ENCODE data around the gene PA2G4. TPM values are rescaled to one million over a fixed set of nuclear protein-coding genes. Genes with fewer than 3 reads are reported as not detected.

PA2G4 gene
- total and polyA plus RNA-seq, 10 of the 15 experiments (the other 5 are each of a cell fraction or from before 2014, with no cell fraction given), result 148 to 514 (median 406) TPM

DNA sequence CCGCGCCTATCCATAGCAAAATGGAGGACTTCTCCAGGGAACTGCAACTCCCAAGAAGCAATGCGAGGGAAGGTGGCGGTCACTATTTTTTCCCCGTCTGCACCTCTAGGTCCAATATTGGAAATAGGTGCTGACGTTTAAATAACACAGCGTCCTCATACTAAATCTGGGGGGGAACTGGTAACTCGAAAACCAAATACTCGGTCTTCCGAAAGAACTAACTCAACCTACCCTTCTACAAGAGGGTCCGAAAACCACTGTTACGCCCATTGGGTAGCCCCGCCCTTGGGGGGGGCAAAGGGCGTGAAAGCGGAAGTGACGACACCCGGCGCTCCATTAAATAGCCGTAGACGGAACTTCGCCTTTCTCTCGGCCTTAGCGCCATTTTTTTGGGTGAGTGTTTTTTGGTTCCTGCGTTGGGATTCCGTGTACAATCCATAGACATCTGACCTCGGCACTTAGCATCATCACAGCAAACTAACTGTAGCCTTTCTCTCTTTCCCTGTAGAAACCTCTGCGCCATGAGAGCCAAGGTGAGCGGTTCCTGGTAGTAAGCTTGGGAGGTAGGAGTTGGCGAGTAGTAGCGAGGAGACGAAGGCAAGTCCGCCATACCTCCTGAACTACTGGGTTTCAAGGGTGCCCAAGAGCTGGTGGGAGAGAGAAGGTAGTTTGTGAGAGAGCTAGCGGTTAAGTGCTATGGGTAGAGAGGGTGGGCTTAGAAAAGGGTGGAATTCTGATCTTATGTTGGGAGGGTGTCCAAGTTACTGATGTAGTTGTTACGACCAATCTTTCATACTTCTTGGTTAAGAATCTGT, 12.1 kb downstream of the PA2G4 start, which contains the start of gene RPL41 (continued):
- TF ChIP-seq, protein P1, sequence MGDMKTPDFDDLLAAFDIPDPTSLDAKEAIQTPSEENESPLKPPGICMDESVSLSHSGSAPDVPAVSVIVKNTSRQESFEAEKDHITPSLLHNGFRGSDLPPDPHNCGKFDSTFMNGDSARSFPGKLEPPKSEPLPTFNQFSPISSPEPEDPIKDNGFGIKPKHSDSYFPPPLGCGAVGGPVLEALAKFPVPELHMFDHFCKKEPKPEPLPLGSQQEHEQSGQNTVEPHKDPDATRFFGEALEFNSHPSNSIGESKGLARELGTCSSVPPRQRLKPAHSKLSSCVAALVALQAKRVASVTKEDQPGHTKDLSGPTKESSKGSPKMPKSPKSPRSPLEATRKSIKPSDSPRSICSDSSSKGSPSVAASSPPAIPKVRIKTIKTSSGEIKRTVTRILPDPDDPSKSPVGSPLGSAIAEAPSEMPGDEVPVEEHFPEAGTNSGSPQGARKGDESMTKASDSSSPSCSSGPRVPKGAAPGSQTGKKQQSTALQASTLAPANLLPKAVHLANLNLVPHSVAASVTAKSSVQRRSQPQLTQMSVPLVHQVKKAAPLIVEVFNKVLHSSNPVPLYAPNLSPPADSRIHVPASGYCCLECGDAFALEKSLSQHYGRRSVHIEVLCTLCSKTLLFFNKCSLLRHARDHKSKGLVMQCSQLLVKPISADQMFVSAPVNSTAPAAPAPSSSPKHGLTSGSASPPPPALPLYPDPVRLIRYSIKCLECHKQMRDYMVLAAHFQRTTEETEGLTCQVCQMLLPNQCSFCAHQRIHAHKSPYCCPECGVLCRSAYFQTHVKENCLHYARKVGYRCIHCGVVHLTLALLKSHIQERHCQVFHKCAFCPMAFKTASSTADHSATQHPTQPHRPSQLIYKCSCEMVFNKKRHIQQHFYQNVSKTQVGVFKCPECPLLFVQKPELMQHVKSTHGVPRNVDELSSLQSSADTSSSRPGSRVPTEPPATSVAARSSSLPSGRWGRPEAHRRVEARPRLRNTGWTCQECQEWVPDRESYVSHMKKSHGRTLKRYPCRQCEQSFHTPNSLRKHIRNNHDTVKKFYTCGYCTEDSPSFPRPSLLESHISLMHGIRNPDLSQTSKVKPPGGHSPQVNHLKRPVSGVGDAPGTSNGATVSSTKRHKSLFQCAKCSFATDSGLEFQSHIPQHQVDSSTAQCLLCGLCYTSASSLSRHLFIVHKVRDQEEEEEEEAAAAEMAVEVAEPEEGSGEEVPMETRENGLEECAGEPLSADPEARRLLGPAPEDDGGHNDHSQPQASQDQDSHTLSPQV (IDR thresholded peaks at IDR 0.05), result no peak
- TF ChIP-seq, protein P2, sequence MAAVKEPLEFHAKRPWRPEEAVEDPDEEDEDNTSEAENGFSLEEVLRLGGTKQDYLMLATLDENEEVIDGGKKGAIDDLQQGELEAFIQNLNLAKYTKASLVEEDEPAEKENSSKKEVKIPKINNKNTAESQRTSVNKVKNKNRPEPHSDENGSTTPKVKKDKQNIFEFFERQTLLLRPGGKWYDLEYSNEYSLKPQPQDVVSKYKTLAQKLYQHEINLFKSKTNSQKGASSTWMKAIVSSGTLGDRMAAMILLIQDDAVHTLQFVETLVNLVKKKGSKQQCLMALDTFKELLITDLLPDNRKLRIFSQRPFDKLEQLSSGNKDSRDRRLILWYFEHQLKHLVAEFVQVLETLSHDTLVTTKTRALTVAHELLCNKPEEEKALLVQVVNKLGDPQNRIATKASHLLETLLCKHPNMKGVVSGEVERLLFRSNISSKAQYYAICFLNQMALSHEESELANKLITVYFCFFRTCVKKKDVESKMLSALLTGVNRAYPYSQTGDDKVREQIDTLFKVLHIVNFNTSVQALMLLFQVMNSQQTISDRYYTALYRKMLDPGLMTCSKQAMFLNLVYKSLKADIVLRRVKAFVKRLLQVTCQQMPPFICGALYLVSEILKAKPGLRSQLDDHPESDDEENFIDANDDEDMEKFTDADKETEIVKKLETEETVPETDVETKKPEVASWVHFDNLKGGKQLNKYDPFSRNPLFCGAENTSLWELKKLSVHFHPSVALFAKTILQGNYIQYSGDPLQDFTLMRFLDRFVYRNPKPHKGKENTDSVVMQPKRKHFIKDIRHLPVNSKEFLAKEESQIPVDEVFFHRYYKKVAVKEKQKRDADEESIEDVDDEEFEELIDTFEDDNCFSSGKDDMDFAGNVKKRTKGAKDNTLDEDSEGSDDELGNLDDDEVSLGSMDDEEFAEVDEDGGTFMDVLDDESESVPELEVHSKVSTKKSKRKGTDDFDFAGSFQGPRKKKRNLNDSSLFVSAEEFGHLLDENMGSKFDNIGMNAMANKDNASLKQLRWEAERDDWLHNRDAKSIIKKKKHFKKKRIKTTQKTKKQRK (IDR thresholded peaks at IDR 0.05; ENCODE audit: low read depth, low read length), result no peak
- TF ChIP-seq SUPT20H (IDR thresholded peaks at IDR 0.05; ENCODE audit: borderline replicate concordance, control insufficient read depth, low read depth, low read length) (no peak), BMI1 (IDR thresholded peaks at IDR 0.05; ENCODE audit: borderline replicate concordance) (no peak), CREM (IDR thresholded peaks at IDR 0.05; ENCODE audit: low read depth) (peak; percentile 95), SMC3 (IDR thresholded peaks at IDR 0.05; ENCODE audit: borderline replicate concordance, low read length) (no peak), MXI1 (IDR thresholded peaks at IDR 0.05; ENCODE audit: low read depth, low read length) (peak; percentile 75; the same call in 1 of the 2 replicates), RUNX3 (IDR thresholded peaks at IDR 0.05; ENCODE audit: low read length) (peak; percentile 60), SMAD1 (IDR thresholded peaks at IDR 0.05; ENCODE audit: low read depth, partially characterized antibody) (peak; percentile 95), POLR2A (IDR thresholded peaks at IDR 0.05; ENCODE audit: low read depth, low read length) (peak; percentile 100), MYB (IDR thresholded peaks at IDR 0.05; ENCODE audit: borderline replicate concordance, low read depth, low read length) (no peak), ZZZ3 (IDR thresholded peaks at IDR 0.05; ENCODE audit: control insufficient read depth, insufficient read length, low read depth) (no peak), BRCA1 (IDR thresholded peaks at IDR 0.05; ENCODE audit: low read depth, low read length) (no peak), RB1 (IDR thresholded peaks at IDR 0.05; ENCODE audit: borderline replicate concordance) (peak; percentile 88; the same call in 1 of the 2 replicates), RELA (IDR thresholded peaks at IDR 0.05; ENCODE audit: borderline replicate concordance, partially characterized antibody) (peak; percentile 61), TCF7 (IDR thresholded peaks at IDR 0.05; ENCODE audit: borderline replicate concordance) (peak; percentile 65; the same call in 1 of the 2 replicates), YY1 (IDR thresholded peaks at IDR 0.05; ENCODE audit: low read depth, low read length) (peak; percentile 96), MTA3 (IDR thresholded peaks at IDR 0.05; ENCODE audit: borderline replicate concordance, low read length) (peak; percentile 83; the same call in 1 of the 2 replicates)
- TF ChIP-seq, protein P3, sequence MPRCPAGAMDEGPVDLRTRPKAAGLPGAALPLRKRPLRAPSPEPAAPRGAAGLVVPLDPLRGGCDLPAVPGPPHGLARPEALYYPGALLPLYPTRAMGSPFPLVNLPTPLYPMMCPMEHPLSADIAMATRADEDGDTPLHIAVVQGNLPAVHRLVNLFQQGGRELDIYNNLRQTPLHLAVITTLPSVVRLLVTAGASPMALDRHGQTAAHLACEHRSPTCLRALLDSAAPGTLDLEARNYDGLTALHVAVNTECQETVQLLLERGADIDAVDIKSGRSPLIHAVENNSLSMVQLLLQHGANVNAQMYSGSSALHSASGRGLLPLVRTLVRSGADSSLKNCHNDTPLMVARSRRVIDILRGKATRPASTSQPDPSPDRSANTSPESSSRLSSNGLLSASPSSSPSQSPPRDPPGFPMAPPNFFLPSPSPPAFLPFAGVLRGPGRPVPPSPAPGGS (IDR thresholded peaks at IDR 0.05; ENCODE audit: borderline replicate concordance, insufficient read depth, low read depth, low read length, poor library complexity, severe bottlenecking), result peak; percentile 47
- TF ChIP-seq, protein P4, sequence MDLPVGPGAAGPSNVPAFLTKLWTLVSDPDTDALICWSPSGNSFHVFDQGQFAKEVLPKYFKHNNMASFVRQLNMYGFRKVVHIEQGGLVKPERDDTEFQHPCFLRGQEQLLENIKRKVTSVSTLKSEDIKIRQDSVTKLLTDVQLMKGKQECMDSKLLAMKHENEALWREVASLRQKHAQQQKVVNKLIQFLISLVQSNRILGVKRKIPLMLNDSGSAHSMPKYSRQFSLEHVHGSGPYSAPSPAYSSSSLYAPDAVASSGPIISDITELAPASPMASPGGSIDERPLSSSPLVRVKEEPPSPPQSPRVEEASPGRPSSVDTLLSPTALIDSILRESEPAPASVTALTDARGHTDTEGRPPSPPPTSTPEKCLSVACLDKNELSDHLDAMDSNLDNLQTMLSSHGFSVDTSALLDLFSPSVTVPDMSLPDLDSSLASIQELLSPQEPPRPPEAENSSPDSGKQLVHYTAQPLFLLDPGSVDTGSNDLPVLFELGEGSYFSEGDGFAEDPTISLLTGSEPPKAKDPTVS (IDR thresholded peaks at IDR 0.05; ENCODE audit: low read depth, low read length), result no peak
